Omental fat pad (tissue), 4 donors: Measurements from ENCODE around the gene BAD. TPM values are rescaled to one million over a fixed set of nuclear protein-coding genes. Genes with fewer than 3 reads are reported as not detected.

Source experiments
- ATAC-seq: fragments of 150-250 bp; one replicate; pipeline ENCODE4 v1.9.1; 2016; ENCODE audit warnings: mild to moderate bottlenecking, moderate library complexity; ENCODE audit not compliant: low FRiP score
- DNase-seq: peaks from one replicate; pipeline ENCODE4 v3.0.0-alpha.2; 2019; ENCODE audit warnings: low spot score
- total RNA-seq, 4 donors: library from RNA; depleted of rRNA; stranded (reverse); fragments of >200 nt; gene quantifications; one replicate each; pipeline ENCODE4 v1.1.0, GENCODE V29; 2016
- TF ChIP-seq, protein P1 (sequence below), 3 donors: fragments of 450-650 bp; IDR thresholded peaks; one replicate each; pipeline ENCODE4 v1.5.1; 2016 to 2017; ENCODE audit warnings: antibody characterized with exemption in 3 of 3, mild to moderate bottlenecking in 3 of 3, moderate library complexity in 2 of 3

Gene BAD
- total RNA-seq, 4 donors from 2014 or later = 47.9 to 89.7 (median 78.8) TPM

DNA sequence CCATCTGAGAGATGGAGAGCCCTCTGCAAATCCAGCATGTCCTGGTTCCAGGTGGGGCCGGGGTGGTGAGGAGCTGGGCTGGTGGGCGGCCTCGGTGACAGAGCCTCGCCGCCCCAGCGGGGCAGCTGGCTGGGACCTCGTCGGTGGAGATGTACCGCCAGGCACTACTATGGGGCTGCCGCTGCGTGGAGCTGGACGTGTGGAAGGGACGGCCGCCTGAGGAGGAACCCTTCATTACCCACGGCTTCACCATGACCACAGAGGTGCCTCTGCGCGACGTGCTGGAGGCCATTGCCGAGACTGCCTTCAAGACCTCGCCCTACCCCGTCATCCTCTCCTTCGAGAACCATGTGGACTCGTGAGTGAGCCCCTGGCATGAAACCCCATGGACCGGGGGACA, 26.1 kb downstream of the BAD start:
- TF ChIP-seq, protein P1, sequence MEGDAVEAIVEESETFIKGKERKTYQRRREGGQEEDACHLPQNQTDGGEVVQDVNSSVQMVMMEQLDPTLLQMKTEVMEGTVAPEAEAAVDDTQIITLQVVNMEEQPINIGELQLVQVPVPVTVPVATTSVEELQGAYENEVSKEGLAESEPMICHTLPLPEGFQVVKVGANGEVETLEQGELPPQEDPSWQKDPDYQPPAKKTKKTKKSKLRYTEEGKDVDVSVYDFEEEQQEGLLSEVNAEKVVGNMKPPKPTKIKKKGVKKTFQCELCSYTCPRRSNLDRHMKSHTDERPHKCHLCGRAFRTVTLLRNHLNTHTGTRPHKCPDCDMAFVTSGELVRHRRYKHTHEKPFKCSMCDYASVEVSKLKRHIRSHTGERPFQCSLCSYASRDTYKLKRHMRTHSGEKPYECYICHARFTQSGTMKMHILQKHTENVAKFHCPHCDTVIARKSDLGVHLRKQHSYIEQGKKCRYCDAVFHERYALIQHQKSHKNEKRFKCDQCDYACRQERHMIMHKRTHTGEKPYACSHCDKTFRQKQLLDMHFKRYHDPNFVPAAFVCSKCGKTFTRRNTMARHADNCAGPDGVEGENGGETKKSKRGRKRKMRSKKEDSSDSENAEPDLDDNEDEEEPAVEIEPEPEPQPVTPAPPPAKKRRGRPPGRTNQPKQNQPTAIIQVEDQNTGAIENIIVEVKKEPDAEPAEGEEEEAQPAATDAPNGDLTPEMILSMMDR (IDR thresholded peaks at IDR 0.05) = no peak
- ATAC-seq (no peak), DNase-seq (no peak)

DNA sequence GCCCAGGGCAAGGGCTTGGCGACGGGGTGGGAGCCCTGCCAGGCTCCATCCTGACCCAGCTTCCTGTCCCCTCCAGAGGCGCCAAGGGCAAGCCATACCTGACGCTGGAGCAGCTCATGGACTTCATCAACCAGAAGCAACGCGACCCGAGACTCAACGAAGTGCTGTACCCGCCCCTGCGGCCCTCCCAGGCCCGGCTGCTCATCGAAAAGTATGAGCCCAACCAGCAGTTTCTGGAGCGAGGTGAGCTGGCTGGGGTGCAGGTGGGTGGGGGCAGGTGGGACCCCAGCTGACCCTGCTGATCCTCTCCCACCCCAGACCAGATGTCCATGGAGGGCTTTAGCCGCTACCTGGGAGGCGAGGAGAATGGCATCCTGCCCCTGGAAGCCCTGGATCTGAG, 28.2 kb downstream of the BAD start:
- DNase-seq (no peak), ATAC-seq (no peak)
- TF ChIP-seq, protein P1 (IDR thresholded peaks at IDR 0.05) = no peak

DNA sequence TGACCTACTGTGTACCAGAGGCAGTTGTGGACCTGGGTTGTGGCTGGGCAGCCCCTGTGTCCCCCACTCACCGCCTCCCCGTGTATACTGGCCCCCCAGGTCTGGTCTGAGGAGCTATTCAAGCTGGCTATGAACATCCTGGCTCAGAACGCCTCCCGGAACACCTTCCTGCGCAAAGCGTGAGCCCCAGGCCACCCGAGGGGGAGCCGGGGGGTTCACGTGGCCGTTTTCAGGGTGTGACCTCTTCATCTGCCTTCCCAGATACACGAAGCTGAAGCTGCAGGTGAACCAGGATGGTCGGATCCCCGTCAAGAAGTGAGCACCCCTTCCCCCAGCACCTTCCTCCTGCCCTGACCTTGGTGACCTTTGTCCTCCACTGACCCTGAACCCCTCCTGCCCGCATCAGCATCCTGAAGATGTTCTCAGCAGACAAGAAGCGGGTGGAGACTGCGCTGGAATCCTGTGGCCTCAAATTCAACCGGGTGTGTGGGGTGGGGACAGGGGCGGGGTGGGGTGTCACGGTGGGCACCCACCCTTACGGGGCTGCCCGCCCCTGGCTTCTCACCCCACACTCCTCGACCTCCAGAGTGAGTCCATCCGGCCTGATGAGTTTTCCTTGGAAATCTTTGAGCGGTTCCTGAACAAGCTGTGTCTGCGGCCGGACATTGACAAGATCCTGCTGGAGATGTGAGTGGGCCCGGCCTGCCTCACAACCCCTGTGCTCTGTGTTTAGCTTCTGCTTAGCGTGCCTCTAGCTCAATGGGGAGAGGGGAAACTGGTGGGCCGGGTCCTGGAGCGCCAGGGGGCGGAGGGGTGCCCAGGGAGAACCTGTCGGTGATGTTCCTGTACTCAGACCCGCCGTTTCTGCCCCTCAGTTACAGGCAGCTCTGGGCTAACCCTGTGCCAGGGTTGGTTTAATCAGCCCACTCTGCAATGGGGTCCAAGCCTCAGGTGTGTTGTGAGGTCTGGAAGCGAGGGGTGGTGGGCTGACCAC, 29.0 kb downstream of the BAD start:
- TF ChIP-seq, protein P1 (IDR thresholded peaks at IDR 0.05) = no peak
- ATAC-seq (no peak), DNase-seq (no peak)

DNA sequence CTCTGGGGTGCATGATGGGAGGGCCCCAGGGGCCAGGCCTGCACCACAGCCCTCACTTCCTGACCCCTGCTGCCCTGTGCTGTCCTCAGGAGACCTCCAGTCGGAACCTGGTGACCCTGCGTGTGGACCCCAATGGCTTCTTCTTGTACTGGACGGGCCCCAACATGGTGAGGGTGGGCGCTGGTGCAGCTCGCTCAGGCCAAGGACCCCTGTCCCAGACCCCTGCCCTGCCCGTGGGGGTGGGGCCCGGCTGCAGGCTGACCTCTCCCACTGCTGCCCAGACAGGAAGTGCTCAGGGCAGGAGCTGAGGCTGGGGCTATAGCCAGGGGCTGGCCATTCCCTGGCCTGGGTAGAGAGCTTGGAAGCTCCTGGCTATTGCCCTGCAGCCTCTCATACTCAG, 30.1 kb downstream of the BAD start:
- no peak for DNase-seq
- ATAC-seq = no peak
- TF ChIP-seq, protein P1 (IDR thresholded peaks at IDR 0.05) = no peak

DNA sequence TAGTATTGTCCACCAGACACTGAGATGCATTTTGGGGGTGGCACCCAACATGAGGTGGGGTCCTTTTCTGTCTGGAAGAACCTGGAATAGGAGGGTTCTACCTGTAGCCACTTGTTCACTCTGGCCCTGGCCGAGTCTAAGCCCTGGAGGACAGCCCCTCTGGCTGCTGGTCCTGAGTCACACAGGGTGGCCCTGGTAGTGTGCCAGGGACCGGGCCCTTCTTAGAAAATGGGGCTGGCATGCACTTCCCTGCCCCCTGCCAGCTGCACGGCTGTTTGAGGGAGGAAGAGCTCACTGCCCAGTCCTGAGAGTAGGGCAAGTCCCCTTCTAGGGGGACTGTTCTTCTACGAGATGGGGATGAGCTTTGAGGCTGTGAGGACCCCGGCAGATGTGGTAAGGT, 31.0 kb downstream of the BAD start:
- DNase-seq = no peak
- TF ChIP-seq, protein P1 (IDR thresholded peaks at IDR 0.05) = no peak
- no peak for ATAC-seq

DNA sequence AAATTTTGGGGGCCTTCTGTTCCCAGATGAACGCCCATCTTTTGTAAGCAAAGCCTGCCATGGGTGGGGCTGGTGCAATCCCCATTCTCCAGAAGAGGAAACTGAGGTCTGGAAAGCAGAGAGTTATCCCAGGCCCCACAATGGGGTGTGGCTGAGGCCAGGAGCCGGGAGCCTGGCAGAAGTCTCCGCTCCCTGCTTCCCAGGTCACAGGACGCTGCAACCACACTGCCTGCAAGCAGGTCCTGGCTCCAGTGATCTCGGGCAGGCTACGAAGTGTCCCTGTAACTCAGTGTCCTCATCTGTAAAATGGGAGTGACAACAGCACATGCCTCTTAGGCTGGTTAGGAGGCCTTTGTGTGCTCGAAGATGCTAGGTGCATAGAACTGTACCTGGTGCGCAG, 31.4 kb downstream of the BAD start:
- ATAC-seq (no peak), DNase-seq (no peak)
- TF ChIP-seq, protein P1 (IDR thresholded peaks at IDR 0.05) = no peak
